Ishikawa (cell line): Measurements from ENCODE around the gene SLC2A10.

Experiments used
- CEBPB ChIP-seq: IDR thresholded peaks from 2 replicates; pipeline ENCODE4 v1.6.1; 2012
- CREB1 ChIP-seq: IDR thresholded peaks from 2 replicates; pipeline ENCODE4 v1.6.1; 2012; ENCODE audit warnings: low read depth
- EGR1 ChIP-seq: IDR thresholded peaks from 2 replicates; pipeline ENCODE4 v1.6.1; 2012
- EP300 ChIP-seq: IDR thresholded peaks from 2 replicates; pipeline ENCODE4 v1.6.1; 2012; ENCODE audit warnings: borderline replicate concordance
- FOXM1 ChIP-seq: IDR thresholded peaks from 2 replicates; pipeline ENCODE4 v1.6.1; 2012; ENCODE audit warnings: low read depth, borderline replicate concordance
- NFIC ChIP-seq: IDR thresholded peaks from 2 replicates; pipeline ENCODE4 v1.6.1; 2012
- RAD21 ChIP-seq: IDR thresholded peaks from 2 replicates; pipeline ENCODE4 v1.6.1; 2012; ENCODE audit warnings: low read depth
- TAF1 ChIP-seq: IDR thresholded peaks from 2 replicates; pipeline ENCODE4 v1.6.1; 2012; ENCODE audit warnings: low read depth, mild to moderate bottlenecking
- TCF12 ChIP-seq: IDR thresholded peaks from 2 replicates; pipeline ENCODE4 v1.6.1; 2012; ENCODE audit warnings: low read depth
- TEAD4 ChIP-seq: IDR thresholded peaks from 2 replicates; pipeline ENCODE4 v1.6.1; 2012
- YY1 ChIP-seq: IDR thresholded peaks from 2 replicates; pipeline ENCODE4 v1.6.1; 2012; ENCODE audit warnings: low read depth
- ZBTB7A ChIP-seq: IDR thresholded peaks from 2 replicates; pipeline ENCODE4 v1.6.1; 2012; ENCODE audit warnings: low read depth
- TF ChIP-seq, protein P1 (sequence below): IDR thresholded peaks from 2 replicates; pipeline ENCODE4 v1.6.1; 2012
- TF ChIP-seq, protein P2 (sequence below): IDR thresholded peaks from 2 replicates; pipeline ENCODE4 v1.6.1; 2012
- TF ChIP-seq, protein P3 (sequence below): IDR thresholded peaks from 2 replicates; pipeline ENCODE4 v1.6.1; 2012; ENCODE audit warnings: low read depth, mild to moderate bottlenecking

SLC2A10 gene

DNA sequence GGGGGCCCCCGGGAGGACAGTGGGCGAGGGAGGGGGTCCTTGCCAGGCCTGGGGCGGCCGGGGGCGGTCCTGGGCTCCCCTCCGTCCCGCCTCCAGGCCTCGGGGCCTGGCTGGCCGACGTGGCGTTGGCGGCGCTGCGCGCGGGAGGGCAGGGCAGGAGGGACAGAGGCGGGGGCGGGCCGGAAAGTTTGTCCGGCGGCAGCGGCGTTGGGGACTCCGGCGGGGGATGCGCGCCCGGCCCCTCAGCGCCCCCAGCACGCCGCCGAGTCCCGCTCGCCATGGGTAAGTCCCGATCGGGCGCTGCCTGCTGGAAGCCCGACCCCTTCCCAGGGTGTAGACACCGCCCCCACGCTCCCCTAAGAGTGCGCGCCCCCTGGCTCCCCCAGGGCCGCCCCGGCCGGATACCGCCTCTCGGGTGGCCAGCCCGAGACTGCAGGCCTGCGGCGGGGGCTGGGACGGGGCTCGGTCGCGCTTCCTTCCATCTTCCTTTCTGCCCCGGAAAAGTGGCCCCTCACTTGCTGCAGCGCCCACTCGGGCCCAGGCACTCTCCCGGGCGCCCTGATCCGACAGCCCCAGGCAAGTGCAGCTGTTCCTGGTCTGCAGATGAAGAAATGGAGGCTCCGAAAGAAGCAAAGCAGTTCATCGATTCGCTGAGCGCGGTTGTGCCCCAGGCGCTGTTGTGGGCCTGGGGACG lies at the start of gene SLC2A10:
Gene SLC2A10, plus strand, starts transcription at position 191 of the 694 bp plus-strand sequence. Its CDS starts 88 bp downstream, at position 279.
- TF ChIP-seq EGR1 (no peak), TAF1 (no peak), EP300 (no peak)

DNA sequence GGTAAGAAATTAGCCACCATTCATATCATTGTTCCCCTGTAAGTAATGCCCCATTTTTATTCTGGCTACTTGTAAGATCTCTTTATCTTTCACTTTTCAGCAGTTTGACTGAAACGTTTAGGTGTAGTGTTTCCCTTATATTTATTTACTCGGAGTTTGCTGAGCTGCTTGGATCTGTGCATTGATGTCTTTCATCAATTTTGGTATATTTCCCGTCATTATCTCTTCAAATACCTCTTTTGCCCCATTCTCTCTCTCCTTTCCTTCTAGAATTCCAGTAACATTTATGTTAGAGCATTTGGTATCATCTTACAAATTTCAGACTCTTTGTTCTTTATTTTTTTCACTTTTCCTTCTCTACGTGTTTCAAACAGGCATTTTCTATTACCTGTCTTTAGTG lies 49.0 kb upstream of the SLC2A10 start:
- no peak for TF ChIP-seq CREB1
- no peak for TF ChIP-seq FOXM1
- TF ChIP-seq, protein P1, sequence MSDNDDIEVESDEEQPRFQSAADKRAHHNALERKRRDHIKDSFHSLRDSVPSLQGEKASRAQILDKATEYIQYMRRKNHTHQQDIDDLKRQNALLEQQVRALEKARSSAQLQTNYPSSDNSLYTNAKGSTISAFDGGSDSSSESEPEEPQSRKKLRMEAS, result no peak
- TF ChIP-seq NFIC, result no peak
- TF ChIP-seq TEAD4, result no peak
- no peak for TF ChIP-seq EGR1
- TF ChIP-seq, protein P2, sequence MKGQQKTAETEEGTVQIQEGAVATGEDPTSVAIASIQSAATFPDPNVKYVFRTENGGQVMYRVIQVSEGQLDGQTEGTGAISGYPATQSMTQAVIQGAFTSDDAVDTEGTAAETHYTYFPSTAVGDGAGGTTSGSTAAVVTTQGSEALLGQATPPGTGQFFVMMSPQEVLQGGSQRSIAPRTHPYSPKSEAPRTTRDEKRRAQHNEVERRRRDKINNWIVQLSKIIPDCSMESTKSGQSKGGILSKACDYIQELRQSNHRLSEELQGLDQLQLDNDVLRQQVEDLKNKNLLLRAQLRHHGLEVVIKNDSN, result no peak
- no peak for TF ChIP-seq ZBTB7A
- no peak for TF ChIP-seq RAD21
- TF ChIP-seq CEBPB, result no peak
- TF ChIP-seq, protein P3, sequence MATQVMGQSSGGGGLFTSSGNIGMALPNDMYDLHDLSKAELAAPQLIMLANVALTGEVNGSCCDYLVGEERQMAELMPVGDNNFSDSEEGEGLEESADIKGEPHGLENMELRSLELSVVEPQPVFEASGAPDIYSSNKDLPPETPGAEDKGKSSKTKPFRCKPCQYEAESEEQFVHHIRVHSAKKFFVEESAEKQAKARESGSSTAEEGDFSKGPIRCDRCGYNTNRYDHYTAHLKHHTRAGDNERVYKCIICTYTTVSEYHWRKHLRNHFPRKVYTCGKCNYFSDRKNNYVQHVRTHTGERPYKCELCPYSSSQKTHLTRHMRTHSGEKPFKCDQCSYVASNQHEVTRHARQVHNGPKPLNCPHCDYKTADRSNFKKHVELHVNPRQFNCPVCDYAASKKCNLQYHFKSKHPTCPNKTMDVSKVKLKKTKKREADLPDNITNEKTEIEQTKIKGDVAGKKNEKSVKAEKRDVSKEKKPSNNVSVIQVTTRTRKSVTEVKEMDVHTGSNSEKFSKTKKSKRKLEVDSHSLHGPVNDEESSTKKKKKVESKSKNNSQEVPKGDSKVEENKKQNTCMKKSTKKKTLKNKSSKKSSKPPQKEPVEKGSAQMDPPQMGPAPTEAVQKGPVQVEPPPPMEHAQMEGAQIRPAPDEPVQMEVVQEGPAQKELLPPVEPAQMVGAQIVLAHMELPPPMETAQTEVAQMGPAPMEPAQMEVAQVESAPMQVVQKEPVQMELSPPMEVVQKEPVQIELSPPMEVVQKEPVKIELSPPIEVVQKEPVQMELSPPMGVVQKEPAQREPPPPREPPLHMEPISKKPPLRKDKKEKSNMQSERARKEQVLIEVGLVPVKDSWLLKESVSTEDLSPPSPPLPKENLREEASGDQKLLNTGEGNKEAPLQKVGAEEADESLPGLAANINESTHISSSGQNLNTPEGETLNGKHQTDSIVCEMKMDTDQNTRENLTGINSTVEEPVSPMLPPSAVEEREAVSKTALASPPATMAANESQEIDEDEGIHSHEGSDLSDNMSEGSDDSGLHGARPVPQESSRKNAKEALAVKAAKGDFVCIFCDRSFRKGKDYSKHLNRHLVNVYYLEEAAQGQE, result no peak
- TF ChIP-seq EP300, result no peak
- TF ChIP-seq YY1, result no peak
- TF ChIP-seq TAF1, result no peak

DNA sequence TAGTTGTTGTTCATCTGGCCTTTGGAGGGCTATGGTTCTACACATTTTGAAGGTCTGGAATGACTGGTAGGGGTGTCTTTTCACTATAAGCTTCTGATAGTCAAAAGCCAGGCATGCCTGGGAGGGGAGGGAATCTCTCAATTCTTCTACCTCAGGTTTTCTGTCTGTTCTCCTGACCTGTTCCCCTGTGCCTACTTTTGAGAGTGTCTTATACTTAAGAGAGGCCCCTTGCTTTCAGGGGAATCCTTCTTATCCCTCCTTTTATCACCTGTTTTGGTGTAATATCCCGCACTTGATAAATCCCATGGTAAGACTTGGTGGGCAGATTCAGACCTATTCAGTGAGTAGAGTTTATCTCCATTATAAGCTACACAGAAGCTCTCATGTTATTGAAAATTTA lies 47.8 kb upstream of the SLC2A10 start:
- TF ChIP-seq NFIC (no peak), TCF12 (no peak), EGR1 (no peak), ZBTB7A (no peak), FOXM1 (no peak)

DNA sequence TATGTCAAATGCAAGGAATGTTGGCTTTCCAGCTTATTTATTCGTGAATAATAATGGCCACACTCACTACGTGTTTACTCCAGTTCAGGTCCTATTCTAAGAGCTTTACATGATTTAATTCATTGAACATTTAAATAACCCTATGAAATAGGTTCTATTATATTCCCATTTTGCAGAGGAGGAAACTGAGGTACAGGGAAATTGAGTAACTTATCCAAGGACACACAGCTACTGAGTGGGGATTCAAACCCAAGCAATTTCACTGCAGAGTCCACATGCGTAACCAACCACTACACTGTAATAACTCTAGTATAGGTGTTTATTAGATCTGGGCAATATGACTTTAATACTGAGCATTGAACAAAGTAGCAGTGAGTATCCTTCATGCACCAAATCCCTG lies 45.9 kb upstream of the SLC2A10 start:
- TF ChIP-seq, protein P2, result no peak

DNA sequence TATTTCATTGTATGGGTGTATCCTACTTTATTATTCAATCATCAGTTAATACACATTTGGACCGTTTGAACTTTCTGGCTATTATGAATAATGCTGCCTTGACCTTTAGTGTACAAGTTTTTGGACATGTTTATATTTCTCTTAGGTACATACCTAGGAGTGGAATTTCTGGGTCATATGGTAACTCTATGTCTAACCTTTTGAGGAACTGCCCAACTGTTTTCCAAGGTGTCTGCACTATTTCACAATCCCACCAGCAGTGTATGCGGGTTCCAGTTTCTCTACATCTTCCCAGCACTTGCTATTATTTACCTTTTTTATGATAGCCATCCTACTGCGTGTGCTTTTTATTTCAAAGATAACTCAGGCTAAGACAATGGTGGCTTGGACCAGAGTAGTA lies 43.8 kb upstream of the SLC2A10 start:
- TF ChIP-seq FOXM1 (no peak), EGR1 (no peak), CREB1 (no peak), RAD21 (no peak)
- TF ChIP-seq, protein P2, result no peak
- TF ChIP-seq, protein P3, result no peak
- TF ChIP-seq, protein P1, result no peak

DNA sequence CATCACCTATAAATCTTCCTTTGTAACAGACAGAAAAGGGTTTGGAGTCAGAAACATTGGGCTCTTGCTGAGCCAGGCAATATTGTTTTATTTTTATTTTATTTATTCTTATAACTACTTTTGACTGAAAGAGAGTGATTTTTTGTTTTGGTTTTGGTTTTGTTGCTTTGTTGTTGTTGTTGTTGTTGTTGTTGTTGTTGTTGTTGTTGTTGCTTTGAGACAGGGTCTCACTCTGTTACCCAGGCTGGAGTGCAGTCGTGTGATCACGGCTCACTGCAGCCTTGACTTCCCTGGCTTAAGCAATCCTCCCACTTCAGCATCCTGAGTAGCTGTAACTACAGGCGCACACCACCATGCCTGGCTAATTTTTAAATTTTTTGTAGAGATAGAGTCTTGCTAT lies 43.1 kb upstream of the SLC2A10 start:
- TF ChIP-seq ZBTB7A (no peak), YY1 (no peak), RAD21 (no peak), NFIC (no peak), FOXM1 (no peak), EP300 (no peak), TCF12 (no peak), EGR1 (no peak), TEAD4 (no peak), CEBPB (no peak)
- TF ChIP-seq, protein P1, result no peak
- TF ChIP-seq, protein P2, result no peak
- TF ChIP-seq, protein P3, result no peak
